Panc1 (cell line): ENCODE measurements around the gene PET117. TPM values are rescaled to one million over a fixed set of nuclear protein-coding genes. Genes with fewer than 3 reads are reported as not detected.

Source experiments
- ATAC-seq: fragments of 200-7000 bp; cut with Tn5 transposase; 2 replicates; pipeline ENCODE4 v1.9.1; 2020; ENCODE audit warnings: mild to moderate bottlenecking, moderate library complexity
- BruUV-seq: library from RNA; stranded (reverse); fragments of 400-500 nt; replicated peaks from 2 replicates; lab custom pipeline; 2021; lab: Mats Ljungman, UMichigan
- CTCF ChIA-PET: fragments of 300-600 bp; sonication (Branson Sonifier 250); formaldehyde crosslinking; loops from one replicate; lab custom pipeline; 2022; ENCODE audit warnings: antibody characterized with exemption; lab: Charles Lee
- POLR2A ChIA-PET: fragments of 300-600 bp; sonication (Branson Sonifier 250); formaldehyde crosslinking; loops from one replicate; lab custom pipeline; 2022; ENCODE audit warnings: antibody characterized with exemption; lab: Charles Lee
- DNase-seq: peaks from one replicate; pipeline ENCODE4 v3.0.0-alpha.2; 2010; ENCODE audit warnings: low read depth, low spot score
- H3K27ac ChIP-seq: 2 replicates; pipeline ENCODE4 v1.5.1; 2011; ENCODE audit warnings: mild to moderate bottlenecking, low read length, inconsistent platforms
- H3K27me3 ChIP-seq: fragments of 200-500 bp; sonication (Bioruptor generic); 2 replicates; pipeline ENCODE4 v1.6.0; 2014; ENCODE audit warnings: low read length, inconsistent platforms; ENCODE audit not compliant: control insufficient read depth, insufficient read depth
- H3K36me3 ChIP-seq: fragments of 200-500 bp; sonication (Bioruptor generic); 2 replicates; pipeline ENCODE4 v1.5.1; 2014; ENCODE audit warnings: inconsistent platforms, mild to moderate bottlenecking, low read length, moderate library complexity; ENCODE audit not compliant: control insufficient read depth, insufficient read depth
- H3K4me1 ChIP-seq: 2 replicates; pipeline ENCODE4 v1.5.1; 2011; ENCODE audit warnings: inconsistent platforms, mild to moderate bottlenecking, low read length, moderate library complexity; ENCODE audit not compliant: control insufficient read depth, insufficient read depth
- H3K4me3 ChIP-seq, 2 experiments: 2 replicates each; pipeline ENCODE4 v1.5.1; 2011 to 2012; ENCODE audit warnings: low read depth in 2 of 2, low read length in 2 of 2, mild to moderate bottlenecking in 2 of 2, inconsistent platforms in 1 of 2, moderate library complexity in 1 of 2
- H3K9me3 ChIP-seq: fragments of 200-500 bp; sonication (Bioruptor generic); 2 replicates; pipeline ENCODE4 v1.5.1; 2014; ENCODE audit warnings: low read depth, mild to moderate bottlenecking, inconsistent platforms, low read length, moderate library complexity; ENCODE audit not compliant: control insufficient read depth, insufficient read depth
- POLR2AphosphoS5 ChIP-seq: IDR thresholded peaks from 2 replicates; pipeline ENCODE4 v1.6.1; 2012; ENCODE audit warnings: mild to moderate bottlenecking, low read depth, low read length, moderate library complexity
- SIN3A ChIP-seq: IDR thresholded peaks from 2 replicates; pipeline ENCODE4 v1.6.1; 2012; ENCODE audit warnings: low read depth, mild to moderate bottlenecking, low read length, moderate library complexity, borderline replicate concordance; ENCODE audit not compliant: insufficient read depth
- TCF7L2 ChIP-seq: IDR thresholded peaks from 2 replicates; pipeline ENCODE4 v1.6.1; 2011; ENCODE audit warnings: mild to moderate bottlenecking, low read depth, low read length, inconsistent platforms
- in situ Hi-C: cut with HindIII; loops from 2 replicates; pipeline ENCODE4 v1.10.0; 2016; ENCODE audit warnings: low sequenced_read_pairs, low pct_unique_long_range_greater_than_20kb
- intact Hi-C: fragments of 100-400 bp; cut with micrococcal nuclease; formaldehyde crosslinking; loops from one replicate; pipeline ENCODE4 v1.10.0; 2022; ENCODE audit not compliant: unreplicated experiment
- total RNA-seq: library from RNA; stranded (reverse); gene quantifications from one replicate; pipeline ENCODE4 v1.2.1, GENCODE V29; 2021; ENCODE audit not compliant: unreplicated experiment
- TF ChIP-seq, protein P1 (sequence below): fragments of 450-650 bp; IDR thresholded peaks from 2 replicates; pipeline ENCODE4 v1.5.1; 2017; ENCODE audit warnings: mild to moderate bottlenecking
- TF ChIP-seq, protein P2 (sequence below), 2 experiments: IDR thresholded peaks; 2 replicates each; pipeline ENCODE4 v1.6.1; 2011 to 2012; ENCODE audit warnings: low read depth in 2 of 2, control low read depth in 1 of 2, low read length in 1 of 2, mild to moderate bottlenecking in 1 of 2, moderate library complexity in 1 of 2; ENCODE audit not compliant: insufficient read depth in 1 of 2

The PET117 gene
- total RNA-seq, 1 experiment from 2014 or later, result 14.6 TPM

GRCh38 chr20:18139832-18140231 lies 2.2 kb downstream of the PET117 start:
- H3K36me3 ChIP-seq, result peaks cover 6% of the 10 kb centered on the region; the same call in 1 of the 2 replicates
- peaks cover 8% of the 10 kb centered on the region for H3K4me1 ChIP-seq
- no peak for TF ChIP-seq SIN3A
- TF ChIP-seq POLR2AphosphoS5, result no peak
- TF ChIP-seq, protein P1, sequence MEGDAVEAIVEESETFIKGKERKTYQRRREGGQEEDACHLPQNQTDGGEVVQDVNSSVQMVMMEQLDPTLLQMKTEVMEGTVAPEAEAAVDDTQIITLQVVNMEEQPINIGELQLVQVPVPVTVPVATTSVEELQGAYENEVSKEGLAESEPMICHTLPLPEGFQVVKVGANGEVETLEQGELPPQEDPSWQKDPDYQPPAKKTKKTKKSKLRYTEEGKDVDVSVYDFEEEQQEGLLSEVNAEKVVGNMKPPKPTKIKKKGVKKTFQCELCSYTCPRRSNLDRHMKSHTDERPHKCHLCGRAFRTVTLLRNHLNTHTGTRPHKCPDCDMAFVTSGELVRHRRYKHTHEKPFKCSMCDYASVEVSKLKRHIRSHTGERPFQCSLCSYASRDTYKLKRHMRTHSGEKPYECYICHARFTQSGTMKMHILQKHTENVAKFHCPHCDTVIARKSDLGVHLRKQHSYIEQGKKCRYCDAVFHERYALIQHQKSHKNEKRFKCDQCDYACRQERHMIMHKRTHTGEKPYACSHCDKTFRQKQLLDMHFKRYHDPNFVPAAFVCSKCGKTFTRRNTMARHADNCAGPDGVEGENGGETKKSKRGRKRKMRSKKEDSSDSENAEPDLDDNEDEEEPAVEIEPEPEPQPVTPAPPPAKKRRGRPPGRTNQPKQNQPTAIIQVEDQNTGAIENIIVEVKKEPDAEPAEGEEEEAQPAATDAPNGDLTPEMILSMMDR, result no peak
- no peak for TF ChIP-seq TCF7L2
- TF ChIP-seq, protein P2, sequence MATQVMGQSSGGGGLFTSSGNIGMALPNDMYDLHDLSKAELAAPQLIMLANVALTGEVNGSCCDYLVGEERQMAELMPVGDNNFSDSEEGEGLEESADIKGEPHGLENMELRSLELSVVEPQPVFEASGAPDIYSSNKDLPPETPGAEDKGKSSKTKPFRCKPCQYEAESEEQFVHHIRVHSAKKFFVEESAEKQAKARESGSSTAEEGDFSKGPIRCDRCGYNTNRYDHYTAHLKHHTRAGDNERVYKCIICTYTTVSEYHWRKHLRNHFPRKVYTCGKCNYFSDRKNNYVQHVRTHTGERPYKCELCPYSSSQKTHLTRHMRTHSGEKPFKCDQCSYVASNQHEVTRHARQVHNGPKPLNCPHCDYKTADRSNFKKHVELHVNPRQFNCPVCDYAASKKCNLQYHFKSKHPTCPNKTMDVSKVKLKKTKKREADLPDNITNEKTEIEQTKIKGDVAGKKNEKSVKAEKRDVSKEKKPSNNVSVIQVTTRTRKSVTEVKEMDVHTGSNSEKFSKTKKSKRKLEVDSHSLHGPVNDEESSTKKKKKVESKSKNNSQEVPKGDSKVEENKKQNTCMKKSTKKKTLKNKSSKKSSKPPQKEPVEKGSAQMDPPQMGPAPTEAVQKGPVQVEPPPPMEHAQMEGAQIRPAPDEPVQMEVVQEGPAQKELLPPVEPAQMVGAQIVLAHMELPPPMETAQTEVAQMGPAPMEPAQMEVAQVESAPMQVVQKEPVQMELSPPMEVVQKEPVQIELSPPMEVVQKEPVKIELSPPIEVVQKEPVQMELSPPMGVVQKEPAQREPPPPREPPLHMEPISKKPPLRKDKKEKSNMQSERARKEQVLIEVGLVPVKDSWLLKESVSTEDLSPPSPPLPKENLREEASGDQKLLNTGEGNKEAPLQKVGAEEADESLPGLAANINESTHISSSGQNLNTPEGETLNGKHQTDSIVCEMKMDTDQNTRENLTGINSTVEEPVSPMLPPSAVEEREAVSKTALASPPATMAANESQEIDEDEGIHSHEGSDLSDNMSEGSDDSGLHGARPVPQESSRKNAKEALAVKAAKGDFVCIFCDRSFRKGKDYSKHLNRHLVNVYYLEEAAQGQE (IDR thresholded peaks at IDR 0.05; ENCODE audit: insufficient read depth in 1 of 2, low read depth in 2 of 2, low read length in 1 of 2), result no peak
- no peaks in the 10 kb centered on the region for H3K9me3 ChIP-seq
- no peak overlapping the region for H3K27ac ChIP-seq
- POLR2A ChIA-PET, result no interaction called here
- BruUV-seq, result no TSS peak
- CTCF ChIA-PET, result no interaction called here
- H3K4me3 ChIP-seq, result no peak overlapping the region
- DNase-seq, result no peak
- H3K27me3 ChIP-seq, result no peaks in the 10 kb centered on the region
- in situ Hi-C loops, result no loop called here
- no peak for ATAC-seq
- intact Hi-C loops, result no loop called here

DNA sequence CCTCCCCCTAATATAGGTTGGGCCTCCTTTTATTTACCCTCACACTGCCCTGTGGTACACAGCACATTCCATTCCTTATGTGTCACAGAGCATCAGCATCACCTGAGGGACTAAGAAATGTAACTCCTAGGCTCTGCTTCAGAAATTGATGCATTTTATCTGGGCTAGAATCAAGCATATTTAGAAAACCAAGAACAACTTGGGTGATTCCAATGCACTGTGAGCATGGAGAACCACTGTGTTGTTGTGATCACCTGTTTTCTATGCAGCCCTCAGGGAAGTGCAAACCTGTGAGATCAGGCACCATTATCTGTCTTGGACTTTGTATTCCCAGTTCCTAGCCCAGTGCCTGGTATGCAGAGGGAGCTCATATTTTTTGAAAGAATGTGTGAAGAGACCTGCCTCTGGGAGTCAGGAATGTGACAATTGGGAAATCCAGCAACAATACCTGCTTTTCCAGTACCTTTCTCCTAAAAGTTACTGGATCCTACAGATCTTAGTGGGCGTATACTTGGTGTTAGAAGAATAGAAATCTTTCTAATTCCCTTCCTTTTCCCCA lies 7.0 kb downstream of the PET117 start:
- Histone ChIP-seq H3K27me3 (no peaks in the 10 kb centered on the region), H3K4me1 (no peaks in the 10 kb centered on the region), H3K9me3 (no peaks in the 10 kb centered on the region), H3K4me3 (no peak overlapping the region), H3K27ac (no peak overlapping the region), H3K36me3 (peaks cover 6% of the 10 kb centered on the region; the same call in 1 of the 2 replicates)
- TF ChIP-seq, protein P1, result no peak
- TF ChIP-seq POLR2AphosphoS5 (no peak), SIN3A (no peak), TCF7L2 (no peak)
- TF ChIP-seq, protein P2 (IDR thresholded peaks at IDR 0.05; ENCODE audit: insufficient read depth in 1 of 2, low read depth in 2 of 2, low read length in 1 of 2), result no peak
- ChIA-PET CTCF (no interaction called here), POLR2A (no interaction called here)
- in situ Hi-C loops, result no loop called here
- ATAC-seq (no peak), DNase-seq (no peak)
- BruUV-seq, result no TSS peak
- intact Hi-C loops, result no loop called here
